Hematopoietic multipotent progenitor cell treated with erythropoietin and hydrocortisone succinate and interleukin-3 and kit ligand, for 15 days (in vitro differentiated cells): ENCODE measurements around the gene CENPT.
A peak's percentile ranks its signal among the peaks of the same experiment; 100 is the strongest.
"Not testable (repeated sequence)": the region's sequence is repeated elsewhere in the genome, so short reads cannot be mapped to it uniquely, and the experiment has no call there.

Experiments
- DNase-seq: peaks from one replicate; pipeline ENCODE4 v3.0.0-alpha.2; 2015; ENCODE audit warnings: low spot score

The CENPT gene

DNA sequence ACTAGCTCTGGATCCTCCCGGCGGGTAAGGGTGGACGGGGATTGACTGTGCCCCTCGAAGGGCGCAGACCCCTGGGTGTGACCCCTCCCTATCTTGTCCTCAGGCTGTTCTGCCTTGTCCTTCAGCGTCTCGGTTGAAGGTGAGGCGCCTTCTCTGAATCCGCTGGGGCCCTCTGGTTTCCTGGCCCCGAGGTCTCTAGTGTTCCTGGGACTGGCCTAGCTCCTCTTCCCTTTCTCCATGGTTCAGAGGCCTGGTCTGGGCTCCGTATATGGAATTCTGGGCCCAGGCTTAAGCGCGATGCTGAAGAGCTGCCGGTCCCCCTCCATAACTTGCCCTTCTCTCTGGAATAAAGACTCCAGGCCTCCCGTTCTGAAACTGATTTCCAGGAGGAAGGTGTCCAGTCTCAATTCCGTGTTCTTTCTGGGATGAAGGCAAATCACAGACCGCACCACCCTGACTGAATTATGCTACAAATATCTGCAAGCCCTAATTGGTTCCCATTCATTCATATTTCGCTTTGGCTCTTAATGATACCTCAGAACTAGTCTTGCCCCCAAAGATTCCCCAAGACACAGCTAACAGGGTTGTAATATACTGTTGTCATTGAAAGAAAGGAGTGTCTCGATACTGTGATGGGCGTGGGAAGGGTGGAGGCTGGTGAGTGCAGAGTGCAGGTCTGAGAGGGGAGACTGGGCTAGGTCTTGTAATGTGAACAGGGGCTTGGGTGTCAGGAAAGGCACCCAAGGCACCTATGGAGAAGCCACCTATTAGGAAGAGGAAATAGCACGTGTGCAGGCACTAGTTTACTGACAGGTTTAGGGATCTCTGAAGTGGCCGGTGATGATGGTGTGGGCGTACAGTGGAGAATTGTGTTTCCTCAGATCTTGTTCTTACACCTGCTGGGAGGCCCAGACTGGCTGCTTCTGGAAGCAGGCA is 26.2 kb upstream of the CENPT start:
- no peak for DNase-seq

DNA sequence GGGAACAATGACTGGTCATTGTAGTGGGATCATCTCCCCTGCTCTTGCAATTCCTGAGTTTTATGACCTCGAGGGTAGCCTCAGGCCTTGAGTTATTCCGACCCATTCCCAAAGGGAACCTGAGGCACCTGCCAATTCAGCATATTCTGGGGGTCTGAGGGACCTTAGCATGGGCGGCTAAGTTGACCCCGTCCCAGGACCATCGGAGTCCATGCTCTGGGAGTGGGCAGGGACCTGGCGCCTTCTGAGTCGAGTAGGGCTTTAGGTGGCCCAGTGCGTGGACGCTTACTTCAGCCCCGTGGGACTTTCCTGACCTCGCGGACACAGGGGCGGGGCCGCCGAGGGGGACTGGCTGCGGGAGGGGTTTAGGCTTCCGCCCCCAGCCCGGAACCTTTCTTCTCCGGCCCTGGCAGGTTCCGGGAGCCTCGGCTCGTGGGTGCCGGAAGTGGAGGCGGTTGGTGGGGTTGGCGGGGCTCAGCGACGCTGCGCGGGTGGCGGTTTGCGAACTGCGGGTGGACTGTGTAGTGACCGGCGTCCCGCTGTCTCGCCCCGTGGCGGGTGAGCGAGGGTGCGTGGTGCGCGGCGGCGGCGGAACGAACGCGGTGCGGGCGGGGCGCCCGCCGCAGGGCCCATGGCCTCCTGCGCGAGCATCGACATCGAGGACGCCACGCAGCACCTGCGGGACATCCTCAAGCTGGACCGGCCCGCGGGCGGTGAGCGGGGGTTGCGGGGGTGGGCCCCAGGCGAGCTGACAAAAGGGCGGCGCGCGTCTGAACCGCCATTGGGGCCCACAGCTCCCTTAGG is 25.3 kb upstream of the CENPT start, which contains the start of gene EDC4:
EDC4 (plus strand) TSS at position 422 of the 804 bp plus-strand sequence; CDS start at position 632, 210 bp downstream.
- peak; percentile 73 for DNase-seq

DNA sequence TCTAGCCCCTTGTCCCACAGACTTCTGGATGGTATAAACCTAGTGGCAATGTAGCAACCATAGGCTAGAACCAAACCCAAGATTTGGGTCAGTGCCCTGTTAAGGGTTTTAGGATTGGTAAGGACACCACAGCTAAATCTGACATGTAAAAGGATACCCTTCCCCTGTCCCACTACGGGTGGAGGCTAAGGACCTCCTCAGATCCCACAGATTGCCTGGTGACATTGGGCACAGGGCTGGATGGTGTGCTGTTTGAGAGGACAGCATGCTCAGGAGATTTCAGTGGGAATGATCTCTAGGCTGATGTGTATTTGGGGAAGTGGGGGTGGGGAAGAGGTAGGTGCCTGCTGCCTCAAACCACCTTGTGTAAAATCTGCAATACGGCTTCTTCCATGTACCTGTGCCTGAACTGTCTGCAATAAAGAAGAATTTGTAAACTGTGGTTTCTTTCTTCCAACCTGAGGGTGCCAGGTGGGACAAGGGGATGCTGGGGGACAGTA is 24.7 kb upstream of the CENPT start:
- no peak for DNase-seq

DNA sequence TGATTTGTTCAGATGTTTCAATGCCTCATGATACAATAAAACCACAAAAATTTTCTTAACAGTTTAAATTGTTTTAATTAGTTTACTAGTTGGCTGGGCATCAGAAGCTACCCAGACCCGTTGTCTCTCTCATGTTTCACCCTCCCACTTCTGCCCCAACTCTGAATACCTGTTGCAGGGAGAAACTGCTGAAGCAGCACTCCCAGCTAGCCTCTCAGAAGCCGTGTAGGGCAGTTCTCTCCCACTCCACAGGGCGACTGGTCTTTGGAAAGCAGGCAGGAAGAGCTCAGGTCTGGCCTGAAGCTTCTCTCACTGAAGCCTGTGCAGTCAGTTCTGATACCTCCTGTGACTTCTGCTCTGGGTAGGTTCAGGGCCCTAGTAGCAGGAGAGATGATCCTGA is 23.8 kb upstream of the CENPT start:
- no peak for DNase-seq

DNA sequence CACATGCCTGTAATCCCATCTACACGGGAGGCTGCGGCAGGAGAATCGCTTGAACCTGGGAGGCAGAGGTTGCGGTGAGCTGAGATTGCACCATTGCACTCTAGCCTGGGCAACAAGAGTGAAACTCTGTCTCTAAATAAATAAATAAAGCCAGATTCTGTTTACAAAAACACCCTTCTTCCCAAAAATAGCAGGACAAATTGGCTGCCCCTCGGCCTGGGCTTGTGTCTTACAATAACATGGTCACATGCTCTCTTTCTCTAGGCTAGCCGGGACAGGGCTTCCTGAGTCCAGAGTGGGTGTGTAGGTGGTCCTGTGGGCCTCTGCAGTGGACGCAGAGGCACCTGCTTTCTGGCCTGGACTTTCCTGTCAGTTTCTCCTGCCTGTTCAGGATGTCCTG is 22.2 kb upstream of the CENPT start:
- no peak for DNase-seq

DNA sequence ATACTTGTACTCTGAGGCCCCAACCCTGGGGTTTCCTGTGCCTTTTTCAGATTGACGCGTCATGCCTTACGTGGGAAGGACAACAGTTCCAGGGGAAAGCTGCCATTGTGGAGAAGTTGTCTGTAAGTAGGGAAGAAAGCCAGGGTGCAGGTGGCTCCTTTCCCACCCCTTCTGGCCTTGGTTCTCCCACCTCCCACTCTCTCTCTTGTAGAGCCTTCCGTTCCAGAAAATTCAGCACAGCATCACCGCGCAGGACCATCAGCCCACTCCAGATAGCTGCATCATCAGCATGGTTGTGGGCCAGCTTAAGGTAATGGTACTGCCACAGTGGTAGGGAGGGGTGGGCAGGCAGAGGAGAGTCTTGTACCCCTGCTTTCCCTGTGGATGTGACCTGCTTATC is 20.8 kb upstream of the CENPT start:
- no peak for DNase-seq

DNA sequence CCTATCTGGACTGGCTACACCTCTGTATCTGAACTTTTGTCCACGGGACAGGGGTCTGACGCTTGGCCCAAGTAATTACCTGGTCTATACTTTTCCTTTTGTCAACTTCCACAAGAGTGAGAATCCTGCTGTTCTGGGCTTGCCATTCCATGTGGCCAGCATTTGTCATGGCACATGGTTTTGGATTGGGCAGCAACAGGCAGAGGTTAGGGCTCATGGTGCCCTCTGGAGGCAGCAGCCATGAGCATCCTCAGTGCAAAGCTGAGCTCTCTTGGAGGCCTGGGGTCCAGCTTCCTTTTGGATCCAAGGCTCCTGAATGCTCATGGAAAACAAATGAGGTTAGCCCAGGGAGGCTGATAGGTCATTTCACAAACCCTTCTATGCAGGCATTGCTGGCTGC is 17.8 kb upstream of the CENPT start:
- peak; percentile 58 for DNase-seq

DNA sequence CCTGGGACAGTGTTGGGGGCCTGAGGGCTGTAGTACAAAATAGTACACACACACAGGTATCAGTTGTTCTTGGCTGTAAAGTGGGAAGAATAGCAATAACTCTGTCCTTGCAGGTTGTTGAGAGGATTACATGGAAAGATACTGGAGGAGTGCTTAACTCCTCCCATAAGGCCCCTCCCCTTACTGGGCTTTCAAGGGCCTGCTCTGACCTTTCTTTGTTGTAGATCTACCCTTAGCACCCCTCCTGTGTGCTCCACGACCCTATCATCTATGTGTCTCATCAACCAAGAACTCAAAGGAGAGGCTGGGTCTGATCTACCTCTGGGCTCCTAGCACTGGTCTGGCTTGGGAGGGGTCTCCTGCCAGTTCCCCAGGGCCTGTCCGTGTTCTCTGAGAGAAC is 17.1 kb upstream of the CENPT start:
- no peak for DNase-seq

DNA sequence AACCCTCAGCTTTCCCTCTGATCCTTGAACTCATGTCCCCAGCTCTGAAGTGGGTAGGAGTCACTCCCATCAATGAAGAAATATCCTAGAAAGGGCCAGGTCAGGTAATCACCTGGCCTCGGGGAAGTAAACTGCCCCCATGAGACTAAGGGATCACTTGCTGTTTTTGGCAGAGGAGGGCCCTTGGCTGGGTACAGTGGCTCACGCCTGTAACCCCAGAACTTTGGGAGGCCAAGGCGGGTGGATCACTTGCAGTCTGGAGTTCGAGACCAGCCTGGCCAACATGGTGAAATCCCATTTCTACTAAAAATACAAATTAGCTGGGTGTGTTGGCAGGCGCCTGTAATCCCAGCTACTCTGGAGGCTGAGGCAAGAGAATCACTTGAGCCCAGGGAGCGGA is 16.6 kb upstream of the CENPT start:
- DNase-seq = not testable (repeated sequence)

DNA sequence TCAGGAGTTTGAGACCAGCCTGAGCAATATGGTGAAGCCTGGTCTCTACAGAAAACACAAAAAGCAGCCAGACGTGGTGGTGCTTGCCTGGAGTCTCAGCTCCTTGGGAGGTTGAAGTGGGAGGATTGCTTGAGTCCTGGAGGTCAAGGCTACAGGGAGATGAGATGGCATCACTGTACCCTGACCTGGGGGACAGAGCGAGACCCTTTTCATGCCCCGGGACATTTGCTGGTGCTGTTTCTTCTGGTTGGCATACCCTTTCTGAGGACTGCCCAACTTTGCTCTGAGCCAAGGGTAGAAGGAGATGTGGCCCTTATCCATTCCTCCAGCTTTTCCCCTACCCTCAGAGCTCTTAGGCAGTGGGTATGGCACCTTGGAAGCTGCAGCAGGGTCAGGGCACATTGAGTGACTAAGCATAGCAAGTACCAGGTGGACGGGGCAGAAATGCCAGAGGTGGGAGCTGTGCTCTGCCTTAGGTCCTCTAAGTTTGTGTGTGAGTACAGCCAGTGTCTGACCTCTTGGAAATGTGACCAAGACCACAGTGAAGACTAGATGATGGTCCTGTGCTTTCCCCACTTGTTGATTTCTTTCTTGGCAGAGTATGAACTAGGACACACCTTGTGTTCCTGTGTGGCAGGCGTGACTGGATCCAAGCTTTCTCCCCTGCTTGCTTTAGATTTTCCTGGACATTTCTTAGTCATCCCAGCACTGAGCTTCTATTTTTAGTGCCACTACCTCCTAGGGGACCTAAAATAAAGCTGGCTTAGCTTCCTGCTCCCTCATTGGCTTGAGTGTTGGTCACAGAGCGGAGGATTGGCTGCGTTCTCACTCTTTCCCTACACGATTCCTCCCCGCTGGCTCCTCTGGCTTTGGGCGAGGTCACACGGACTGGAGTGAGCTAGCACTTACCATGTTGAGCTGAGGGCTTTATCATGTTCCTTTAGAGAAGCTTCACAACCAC is 15.4 kb upstream of the CENPT start:
- DNase-seq = no peak

DNA sequence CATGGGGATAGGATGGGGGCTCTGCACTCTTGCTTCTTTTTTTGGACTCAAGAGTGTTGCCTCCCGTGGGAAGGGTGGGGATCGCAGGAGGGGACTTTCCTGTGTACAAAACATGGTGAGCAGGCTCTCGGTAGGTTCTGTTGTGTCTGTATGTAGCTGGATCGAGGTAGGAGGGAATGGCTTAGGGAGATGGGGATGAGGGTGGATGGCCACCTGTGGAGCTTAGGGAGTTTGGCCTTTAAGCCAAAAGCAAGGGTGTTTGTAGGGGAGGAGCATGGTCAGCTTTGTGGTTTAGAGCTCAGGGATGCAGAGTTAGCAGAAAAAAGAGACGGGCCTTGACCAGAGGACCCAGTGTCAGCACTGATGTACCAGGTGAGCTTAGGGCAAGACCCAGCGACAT is 14.4 kb upstream of the CENPT start:
- DNase-seq = no peak

DNA sequence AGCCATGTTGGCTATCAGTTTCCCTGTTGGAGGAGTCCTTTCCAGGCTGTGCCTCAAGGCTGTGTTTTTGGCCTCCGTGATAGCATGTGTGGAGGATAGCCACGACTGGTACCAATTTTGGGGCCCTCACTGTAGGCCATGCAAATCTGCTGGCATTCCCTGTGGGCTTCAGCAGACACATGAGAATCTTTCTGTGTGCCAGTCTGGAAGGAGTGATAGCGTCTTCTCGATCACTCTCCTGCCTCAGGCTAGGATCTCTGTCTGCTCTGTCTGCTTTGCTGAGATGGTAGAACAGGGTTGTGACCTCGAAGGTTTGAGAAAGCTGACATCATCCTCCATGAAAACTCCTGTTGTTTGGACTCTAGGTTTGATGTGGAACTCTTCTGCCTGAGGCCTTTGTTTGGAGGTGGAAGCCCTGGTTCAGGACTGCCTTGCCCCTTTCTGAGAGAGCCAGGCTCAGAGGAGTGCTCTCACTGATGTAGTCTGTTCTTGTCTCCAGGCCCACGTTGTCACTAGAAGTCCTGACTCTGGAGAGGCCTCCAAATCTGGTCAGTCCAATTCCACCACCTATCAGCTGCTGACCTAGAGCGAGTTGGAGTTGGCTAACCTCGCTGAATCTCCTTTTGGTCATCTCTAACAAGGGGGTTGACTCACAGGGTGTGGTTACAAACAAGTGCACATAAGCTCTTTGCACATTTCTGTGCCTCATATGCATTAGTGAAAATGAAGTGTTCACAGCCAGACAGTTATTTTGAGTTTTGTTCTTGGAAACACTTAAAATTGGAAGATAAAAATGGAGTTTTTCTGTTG is 13.3 kb upstream of the CENPT start:
- no peak for DNase-seq

DNA sequence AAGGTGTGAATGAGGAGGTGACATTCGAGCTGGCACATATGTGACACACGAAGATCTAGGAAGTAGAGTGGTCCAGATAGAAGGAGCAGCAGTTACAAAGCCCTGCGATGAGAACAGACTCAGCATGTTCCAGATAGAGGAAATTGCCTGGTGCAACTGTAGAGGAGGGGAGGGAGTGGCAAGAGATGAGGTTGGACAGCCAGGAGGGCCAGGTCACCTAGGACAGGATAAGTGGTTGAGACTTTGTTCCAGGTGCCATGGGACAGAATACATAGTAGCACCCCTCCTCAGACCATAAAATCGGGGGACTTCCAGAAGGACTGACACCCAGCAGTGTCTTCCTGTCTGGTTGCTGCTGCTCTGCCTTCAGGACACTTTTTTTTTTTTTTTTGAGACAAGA is 11.0 kb upstream of the CENPT start:
- no peak for DNase-seq

DNA sequence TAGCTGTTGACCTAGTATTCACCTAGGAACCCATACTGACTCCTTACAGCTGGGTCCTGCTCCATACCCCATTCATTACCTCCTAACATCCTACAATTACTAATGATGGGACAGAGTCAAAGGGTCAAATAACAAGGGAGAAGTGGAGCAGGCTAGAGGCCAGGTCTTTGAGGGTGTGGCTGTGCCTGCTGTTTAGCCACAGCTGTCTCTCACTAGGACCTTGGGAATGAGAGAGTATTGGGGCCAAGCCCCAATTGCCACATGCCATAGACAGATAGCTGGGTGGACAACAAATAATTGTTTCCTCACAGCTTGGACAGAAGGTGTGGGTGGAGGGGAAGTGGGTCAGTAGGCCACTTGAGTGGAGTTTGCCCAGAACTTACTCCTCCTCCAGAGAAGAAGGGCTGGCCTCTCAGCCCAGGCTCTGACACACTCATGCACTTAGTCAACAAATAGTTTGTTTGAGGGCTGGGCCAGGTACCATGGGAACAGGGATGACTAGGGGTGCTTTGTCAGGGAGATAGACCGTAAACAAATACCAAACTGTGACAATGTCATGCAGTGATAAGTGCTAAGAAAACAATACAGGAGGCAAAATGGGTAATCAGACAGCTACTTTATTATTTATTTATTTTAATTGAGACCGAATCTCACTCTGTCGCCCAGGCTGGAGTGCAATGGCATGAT is 10.2 kb upstream of the CENPT start:
- no peak for DNase-seq

DNA sequence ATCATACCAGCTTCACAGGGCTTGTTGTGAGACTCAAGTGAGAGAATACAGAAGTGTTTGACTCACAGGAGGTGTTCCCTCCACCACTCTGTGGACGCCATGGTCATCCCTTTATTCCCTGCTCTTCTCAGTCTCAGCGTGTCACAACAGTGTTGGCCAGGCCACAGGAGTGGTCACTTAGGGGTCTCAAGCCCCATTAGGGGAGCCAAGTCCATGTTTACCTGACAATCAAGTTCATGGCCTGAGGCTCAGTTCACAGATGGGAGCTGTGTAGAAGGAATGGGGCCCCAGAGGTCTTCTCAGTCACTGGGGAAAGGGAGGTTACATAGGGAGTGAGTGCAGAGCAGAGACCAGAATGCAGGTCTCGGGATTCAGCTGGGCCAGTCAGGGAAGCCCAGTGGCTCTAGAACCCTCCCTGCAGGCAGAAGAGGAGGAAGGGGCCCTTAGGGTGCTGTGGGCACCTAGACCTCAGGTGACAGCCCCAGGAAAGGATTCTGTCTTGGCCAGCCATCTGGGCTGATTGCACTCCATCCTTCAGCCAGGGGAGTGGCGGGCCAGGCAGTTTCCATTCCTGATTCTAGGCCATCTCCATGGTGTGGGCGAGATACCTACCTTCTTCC is 9.5 kb upstream of the CENPT start:
- no peak for DNase-seq

DNA sequence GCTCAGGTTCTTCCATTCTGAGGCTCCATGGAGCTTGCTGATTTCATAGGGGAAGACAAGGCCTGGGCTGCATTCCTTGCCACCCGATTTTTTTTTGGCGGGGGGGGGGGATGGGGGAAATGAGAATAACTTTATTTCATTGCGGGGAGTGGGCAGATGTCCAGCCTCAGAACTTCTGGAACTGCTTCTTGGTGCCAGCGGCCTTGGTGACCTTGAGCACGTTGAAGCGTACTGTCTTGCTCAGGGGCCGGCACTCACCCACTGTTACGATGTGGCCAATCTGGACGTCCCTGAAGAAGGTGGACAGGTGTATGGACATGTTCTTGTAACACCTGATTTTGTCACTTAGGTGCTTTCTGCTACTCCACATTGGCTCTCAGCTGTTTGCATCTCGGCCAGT is 8.3 kb upstream of the CENPT start:
- DNase-seq = no peak

DNA sequence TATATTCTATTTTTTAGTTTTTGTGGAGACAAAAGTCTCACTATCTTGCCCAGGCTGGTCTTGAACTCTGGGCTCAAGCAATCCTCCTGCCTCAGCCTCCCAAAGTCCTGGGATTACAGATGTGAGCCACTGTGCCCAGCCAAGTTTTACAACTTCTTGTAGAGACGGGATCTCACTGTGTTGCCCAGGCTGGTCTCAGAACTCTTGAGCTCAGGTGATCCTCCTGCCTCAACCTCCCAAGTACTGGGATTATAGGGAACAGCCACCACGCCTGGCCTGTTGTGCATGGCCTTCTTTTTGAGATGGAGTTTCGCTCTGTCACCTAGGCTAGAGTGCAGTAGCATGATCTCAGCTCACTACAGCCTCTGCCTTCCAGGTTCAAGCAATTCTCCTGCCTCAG is 6.2 kb upstream of the CENPT start:
- no peak for DNase-seq

DNA sequence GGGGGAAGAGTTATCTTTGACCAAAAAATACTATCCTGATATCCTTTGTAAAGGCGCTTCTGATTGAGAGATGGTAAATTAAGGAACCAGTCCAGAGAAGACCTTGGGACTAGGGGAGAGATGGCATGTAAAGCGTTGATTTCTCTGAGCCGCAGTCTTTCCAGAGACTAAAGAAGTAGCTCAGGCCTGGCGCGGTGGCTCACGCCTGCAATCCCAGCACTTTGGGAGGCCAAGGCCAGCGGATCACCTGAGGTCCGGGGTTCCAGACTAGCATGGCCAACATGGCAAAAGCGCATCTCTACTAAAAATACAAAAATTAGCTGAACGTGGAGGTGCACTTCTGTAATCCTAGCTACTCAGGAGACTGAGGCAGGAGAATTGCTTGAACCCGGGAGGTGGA is 625 bp upstream of the CENPT start:
- no peak for DNase-seq

DNA sequence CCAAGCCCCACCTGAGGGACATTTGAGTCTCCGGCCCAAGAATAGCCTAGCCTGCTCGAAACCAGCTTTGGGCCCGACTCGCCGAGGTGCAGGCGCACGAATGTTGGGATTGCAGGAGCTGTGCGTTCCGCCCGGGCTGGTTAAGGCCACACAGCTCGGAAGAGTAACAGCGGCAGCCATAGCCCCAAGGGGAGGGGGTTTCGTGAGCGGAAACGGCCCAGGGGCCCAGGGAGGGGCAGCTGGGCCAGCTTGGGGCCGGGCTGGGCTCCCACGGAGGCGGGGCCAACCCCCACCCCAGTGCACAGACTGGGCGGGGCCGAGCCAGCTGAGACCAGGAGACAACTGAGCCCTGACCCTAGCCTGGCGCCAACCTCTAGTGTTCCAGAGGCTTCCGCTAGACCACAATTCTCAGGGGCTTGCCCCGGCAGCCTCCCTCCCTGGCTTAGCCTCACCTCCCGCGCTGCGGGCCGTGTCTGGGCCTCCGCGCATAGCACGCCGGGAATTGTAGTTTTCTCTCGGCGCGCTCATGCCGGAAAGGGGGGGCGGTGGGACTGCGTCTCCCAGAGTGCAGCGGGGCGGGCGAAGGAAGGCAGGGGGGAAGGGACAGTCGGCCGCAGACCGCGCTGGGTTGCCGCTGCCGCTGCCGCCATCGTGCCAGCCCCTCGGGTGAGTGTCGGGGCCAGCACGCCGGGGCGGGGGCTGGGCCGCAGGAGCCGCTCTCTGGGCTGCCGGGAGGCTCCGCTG is 1.0 kb downstream of the CENPT start, which contains the start of gene NUTF2:
NUTF2 (plus strand) TSS at position 614 of the 744 bp plus-strand sequence. CDS start 18,198 bp downstream, outside the sequence.
- peak; percentile 94 for DNase-seq
